HG03025 (cell line): ENCODE results near the gene INSL4.

Source experiments
- ATAC-seq: cut with Tn5 transposase; IDR thresholded peaks from one replicate; pipeline ENCODE4 v1.9.1; 2021; ENCODE audit warnings: mild to moderate bottlenecking, moderate library complexity; ENCODE audit not compliant: unreplicated experiment, low FRiP score

Gene INSL4

GRCh38 chr9:5231212-5231611, at the start of gene INSL4:
Gene INSL4 (plus strand): TSS chr9:5231419. CDS start chr9:5231524, 105 bp downstream.
- ATAC-seq, result no peak

- no peak for ATAC-seq
These were observed 46.4 kb upstream of the INSL4 start for GRCh38 chr9:5184776-5185175.

GRCh38 chr9:5185220-5185840, 45.9 kb upstream of the INSL4 start, which contains the start of gene INSL6:
Gene INSL6 (minus strand): TSS chr9:5185639. CDS start chr9:5185602, 37 bp downstream.
- no peak for ATAC-seq

GRCh38 chr9:5186416-5187169, 44.6 kb upstream of the INSL4 start:
- ATAC-seq, result no peak

- ATAC-seq, result no peak
These were observed 42.9 kb upstream of the INSL4 start for GRCh38 chr9:5188060-5188984.

GRCh38 chr9:5191985-5192384, 39.2 kb upstream of the INSL4 start:
- ATAC-seq, result no peak

- ATAC-seq, result no peak
These were observed 37.9 kb upstream of the INSL4 start for GRCh38 chr9:5193345-5193744.

GRCh38 chr9:5195463-5195862, 35.8 kb upstream of the INSL4 start:
- ATAC-seq, result no peak

- no peak for ATAC-seq
These were observed 26.1 kb upstream of the INSL4 start for GRCh38 chr9:5205071-5205470.

- no peak for ATAC-seq
These were observed 665 bp upstream of the INSL4 start for GRCh38 chr9:5230554-5230953.

GRCh38 chr9:5263351-5264218, 32.4 kb downstream of the INSL4 start:
- ATAC-seq, result no peak

- no peak for ATAC-seq
These were observed 33.0 kb downstream of the INSL4 start for GRCh38 chr9:5264219-5264595.

GRCh38 chr9:5265939-5266338, 34.7 kb downstream of the INSL4 start:
- no peak for ATAC-seq

GRCh38 chr9:5269249-5269715, 38.1 kb downstream of the INSL4 start:
- no peak for ATAC-seq

GRCh38 chr9:5274770-5275169, 43.6 kb downstream of the INSL4 start:
- ATAC-seq, result no peak

GRCh38 chr9:5278486-5278885, 47.3 kb downstream of the INSL4 start:
- ATAC-seq, result no peak
